ENCODE measurements around the gene SAPCD2. TPM values are rescaled to one million over a fixed set of nuclear protein-coding genes. Genes with fewer than 3 reads are reported as not detected.

The SAPCD2 gene
- total and polyA plus RNA-seq, 2 of the 4 experiments (the other 2 are of a cell fraction) = 3.4 to 4.9 TPM

- TF ChIP-seq CTCF (conservative IDR thresholded peaks at IDR 0.05; ENCODE audit: low read depth, low read length) (no peak), RCOR1 (IDR thresholded peaks at IDR 0.05; ENCODE audit: insufficient replicate concordance, low read length) (no peak), SMC3 (IDR thresholded peaks at IDR 0.05; ENCODE audit: low read depth, low read length) (no peak)
These were observed 42.4 kb upstream of the SAPCD2 start (continued) for GRCh38 chr9:137112564-137113384.
